NCI-H446 treated with DMSO at 0.1 percent for 48 hours (cell line): ENCODE results near the gene C1orf94.

Experiments used
- DNase-seq: peaks from one replicate; lab custom pipeline; 2025; lab: John Stamatoyannopoulos, UW

C1orf94 gene

DNA sequence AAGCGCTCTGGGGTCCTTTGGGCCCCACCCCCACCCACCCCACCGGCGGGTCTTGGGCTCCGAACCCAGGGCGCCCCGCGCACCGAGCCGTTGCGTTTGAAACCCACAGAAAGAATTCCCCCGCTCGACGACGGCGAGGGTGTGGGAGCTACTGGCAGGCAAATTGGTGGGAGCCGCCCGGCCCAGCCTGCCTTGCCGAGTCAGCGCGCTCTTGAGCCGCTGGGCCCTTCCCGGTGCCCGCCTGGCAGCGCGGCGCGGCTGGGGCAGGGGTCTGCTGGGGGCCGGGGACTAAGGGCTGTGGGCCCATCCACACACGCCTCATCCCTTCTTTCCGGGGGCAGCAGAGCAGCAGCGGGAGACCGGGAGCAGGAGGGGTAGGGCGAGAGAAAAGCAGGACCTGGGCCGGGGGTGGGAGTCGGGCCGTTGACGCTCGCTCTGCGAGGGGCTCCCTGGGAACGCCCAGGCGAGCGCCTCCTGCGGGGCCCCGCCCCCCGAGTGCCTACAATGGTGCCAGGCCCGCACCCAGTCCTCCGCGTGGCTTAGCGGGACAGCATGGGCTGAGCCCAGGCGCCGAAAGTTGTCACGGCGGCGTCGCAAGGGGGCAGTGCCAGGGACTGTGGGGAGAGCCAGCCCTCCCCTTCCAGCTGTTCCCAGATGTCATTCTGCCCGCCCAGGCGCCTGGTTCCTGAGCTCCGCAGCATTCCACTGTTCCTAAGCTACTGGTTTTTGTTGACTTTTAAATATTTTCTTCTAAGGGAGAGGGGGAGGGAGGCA, at the start of gene C1orf94:
Gene C1orf94 (plus strand): TSS at position 78 of the 774 bp plus-strand sequence. CDS start 883 bp downstream, outside the sequence.
- DNase-seq = no peak

- no peak for DNase-seq
These were observed 49.4 kb upstream of the C1orf94 start for GRCh38 chr1:34127006-34128000.

DNA sequence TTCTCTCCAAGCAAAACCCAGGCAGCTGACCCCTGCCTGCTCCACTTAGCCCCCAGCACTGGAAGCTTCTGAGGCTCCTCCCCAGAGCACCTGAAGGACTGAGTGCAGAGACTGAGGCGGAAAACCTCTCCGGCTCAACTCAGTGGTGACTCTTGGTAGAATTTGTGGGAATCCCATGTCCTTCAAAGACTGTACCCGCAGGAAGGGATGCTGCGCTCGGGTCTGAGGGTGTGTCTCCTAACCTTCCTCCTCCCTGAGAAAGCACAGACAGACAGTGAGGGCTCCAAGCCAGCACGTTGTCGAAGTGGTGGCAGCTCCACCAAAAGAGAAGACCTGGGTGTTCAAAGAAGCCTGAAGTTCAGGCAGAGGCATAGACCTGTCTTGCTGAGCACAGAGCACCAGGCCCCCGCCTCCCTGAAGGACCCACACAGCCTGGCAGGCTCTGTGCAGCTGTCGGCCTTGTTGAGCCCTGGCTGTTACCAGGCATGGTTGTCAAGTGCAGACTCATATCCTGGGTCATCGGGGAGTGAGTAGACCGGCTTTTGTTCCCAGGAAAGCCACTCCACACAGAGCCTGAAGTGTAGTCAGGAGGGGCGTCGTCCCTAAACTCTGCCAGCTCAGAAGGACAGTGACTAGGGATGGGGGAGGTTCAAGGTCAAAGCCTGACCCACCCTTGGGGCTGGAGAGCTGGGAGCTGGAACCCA, 48.4 kb upstream of the C1orf94 start:
- no peak for DNase-seq

DNA sequence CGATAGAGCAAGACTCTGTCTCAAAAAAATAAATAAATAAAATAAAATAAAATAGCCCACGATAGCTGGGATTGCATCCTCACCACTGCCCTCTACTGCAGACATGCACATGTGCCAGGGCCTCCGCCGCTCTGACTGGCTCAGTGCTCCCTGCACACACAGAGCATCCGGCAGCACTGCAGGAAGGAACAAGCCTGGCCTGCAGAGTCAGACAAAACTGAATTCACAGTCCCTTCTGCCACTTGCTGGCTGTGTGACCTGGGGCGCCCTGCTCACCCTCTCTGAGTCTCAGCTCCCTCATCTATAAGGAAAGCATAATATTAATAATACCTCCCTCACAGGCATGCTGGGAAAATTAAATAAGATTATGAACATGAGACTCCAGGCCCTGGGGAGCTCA, 47.1 kb upstream of the C1orf94 start:
- DNase-seq = no peak

DNA sequence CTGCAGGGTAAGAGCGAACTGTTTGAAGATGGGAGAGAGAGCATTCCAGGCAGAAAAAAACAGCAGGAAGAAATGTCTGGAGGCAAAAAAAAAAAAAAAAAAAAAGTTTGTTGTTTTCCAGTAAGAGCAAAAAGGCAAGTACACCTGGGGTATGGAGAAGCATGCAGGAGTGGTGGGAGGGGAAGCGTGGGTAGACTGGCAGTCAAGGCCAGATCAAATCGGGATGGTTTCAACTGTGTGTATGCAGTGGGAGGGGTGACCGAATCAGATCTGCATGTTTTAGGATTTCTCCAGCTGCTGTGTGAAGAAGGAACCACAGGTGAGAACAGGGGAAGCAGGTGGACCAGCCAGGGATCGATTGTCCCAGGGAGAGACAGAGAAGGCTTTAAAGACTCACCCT, 46.4 kb upstream of the C1orf94 start:
- no peak for DNase-seq

- DNase-seq = no peak
These were observed 45.1 kb upstream of the C1orf94 start for GRCh38 chr1:34131396-34132160.

- DNase-seq = no peak
These were observed 44.6 kb upstream of the C1orf94 start for GRCh38 chr1:34132161-34132420.

- no peak for DNase-seq
These were observed 39.3 kb upstream of the C1orf94 start for GRCh38 chr1:34137411-34137810.

DNA sequence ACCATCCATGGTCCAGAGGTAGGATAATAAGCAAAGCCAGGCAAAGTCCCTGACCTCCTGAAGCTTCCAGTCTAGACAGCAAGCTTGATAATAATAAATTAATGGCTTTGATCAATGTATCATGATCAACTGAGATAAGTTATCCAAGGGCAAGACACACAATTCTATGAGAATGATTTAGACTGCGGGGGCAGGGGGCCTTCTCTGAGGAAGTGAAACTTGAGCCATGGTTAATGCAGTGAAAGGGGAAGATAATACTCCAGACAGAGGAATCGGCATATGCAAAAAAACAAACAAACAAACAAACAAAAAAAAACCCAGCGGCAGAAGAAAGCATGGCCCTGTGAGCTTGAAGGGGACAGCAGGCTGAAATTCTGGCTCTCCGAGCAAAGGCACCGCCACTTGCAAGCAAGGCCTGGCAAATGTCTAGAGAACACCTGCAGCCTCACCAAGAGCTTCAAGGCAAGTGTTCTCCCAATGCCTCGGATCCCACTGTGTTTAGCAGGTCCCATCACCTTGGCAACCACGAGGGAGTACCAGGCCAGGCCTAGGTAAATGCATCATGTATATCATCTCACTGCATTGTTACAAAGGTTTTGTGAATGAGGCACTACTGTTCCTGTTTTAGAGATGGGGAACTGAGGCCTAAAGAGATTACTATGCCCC, 36.6 kb upstream of the C1orf94 start:
- DNase-seq = no peak

GRCh38 chr1:34143975-34144374, 32.7 kb upstream of the C1orf94 start:
- no peak for DNase-seq

GRCh38 chr1:34144766-34145165, 31.9 kb upstream of the C1orf94 start:
- DNase-seq = no peak

GRCh38 chr1:34147301-34147700, 29.4 kb upstream of the C1orf94 start:
- DNase-seq = no peak

DNA sequence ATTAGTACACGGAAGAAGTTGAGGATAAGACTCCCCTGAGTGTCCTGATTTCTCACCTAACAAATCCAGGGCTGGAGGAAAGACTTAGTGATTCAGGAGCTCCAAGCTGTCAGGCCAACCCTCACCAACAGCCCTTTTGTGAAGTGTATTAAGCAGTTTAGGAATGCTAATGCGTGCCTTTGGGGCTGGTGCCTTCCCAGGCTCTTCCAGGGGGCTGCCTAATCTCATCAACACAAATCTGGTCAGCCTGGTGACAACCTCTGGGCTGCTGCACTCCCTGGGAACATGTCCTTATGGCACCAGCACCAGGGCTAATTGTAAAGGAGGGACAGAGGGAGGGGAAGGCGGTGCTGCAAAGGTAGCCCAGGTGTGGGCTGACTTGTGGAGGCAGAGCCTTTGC, 27.2 kb upstream of the C1orf94 start:
- no peak for DNase-seq

DNA sequence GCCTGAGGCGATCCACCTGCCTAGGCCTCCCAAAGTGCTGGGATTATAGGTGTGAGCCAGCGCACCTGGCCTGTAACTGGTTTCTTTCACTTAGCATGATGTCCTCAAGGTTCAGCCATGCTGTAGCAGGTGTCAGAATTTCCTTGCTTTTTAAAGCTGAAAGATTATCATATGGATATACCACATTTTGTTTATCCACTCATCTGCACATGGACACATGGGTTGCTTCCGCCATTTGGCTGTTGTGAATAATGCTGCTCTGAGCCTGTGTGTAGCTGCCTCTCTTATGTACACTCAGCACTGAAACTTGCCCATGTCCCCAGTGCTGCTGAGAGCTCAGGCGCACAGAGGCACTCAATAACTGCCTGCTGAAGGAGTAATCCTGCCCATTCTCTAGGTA, 23.5 kb upstream of the C1orf94 start:
- no peak for DNase-seq

- DNase-seq = no peak
These were observed 20.8 kb upstream of the C1orf94 start for GRCh38 chr1:34155860-34156259.

- DNase-seq = no peak
These were observed 20.0 kb upstream of the C1orf94 start for GRCh38 chr1:34156739-34157138.

GRCh38 chr1:34162852-34163766, 13.6 kb upstream of the C1orf94 start:
- no peak for DNase-seq

GRCh38 chr1:34163792-34164731, 12.6 kb upstream of the C1orf94 start:
- DNase-seq = no peak

DNA sequence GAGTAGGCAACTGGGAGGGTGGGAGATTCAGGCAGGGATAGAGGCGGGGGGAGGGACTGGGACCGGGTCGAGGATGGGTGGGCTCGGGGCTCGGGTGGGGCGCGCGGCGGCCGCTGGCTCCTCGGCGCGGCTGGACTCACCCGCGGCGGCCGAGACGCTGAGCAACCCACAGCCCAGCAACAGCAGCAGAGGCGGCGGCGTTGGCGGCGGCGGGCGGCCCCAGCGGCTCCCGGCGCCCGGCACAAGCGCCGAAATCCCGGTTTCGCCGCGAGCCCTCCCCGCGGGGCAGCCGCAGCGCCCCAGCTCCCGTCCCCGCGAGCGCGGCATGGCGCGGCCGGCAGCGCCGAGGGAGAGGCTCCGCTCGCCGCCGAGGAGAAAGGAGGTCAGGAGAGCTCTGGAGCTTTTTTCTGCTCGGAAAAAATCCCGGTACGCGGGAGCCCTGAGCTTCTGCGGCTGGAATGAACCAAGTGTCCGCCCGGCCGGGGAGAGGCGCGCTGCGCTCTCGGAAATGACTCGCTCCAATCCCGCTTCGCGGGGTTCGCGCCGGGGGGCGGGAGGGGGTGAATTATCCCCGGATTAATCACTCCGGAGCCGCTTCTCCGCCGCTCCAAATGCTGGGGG, 11.8 kb upstream of the C1orf94 start, which contains the start of gene CSMD2:
Gene CSMD2 (minus strand): TSS at position 460 of the 621 bp plus-strand sequence. CDS start 133 bp downstream, at position 327.
- DNase-seq = no peak
